SU-DHL-6 (cell line): ENCODE results near the gene CABLES2.

Experiments used
- H2AFZ ChIP-seq: fragments of 200-600 bp; sonication (generic); 2 replicates; pipeline ENCODE4 v1.6.1; 2014; ENCODE audit warnings: low read depth, mild to moderate bottlenecking, moderate library complexity, mixed read lengths, antibody characterized with exemption, low read length; ENCODE audit not compliant: severe bottlenecking
- H3F3A ChIP-seq: fragments of 200-600 bp; shearing (Covaris generic); 2 replicates; pipeline ENCODE4 v1.6.0; 2016; ENCODE audit warnings: antibody characterized with exemption, mild to moderate bottlenecking; ENCODE audit not compliant: insufficient read depth
- H3K27ac ChIP-seq: fragments of 200-600 bp; sonication (generic); 2 replicates; pipeline ENCODE4 v1.5.1; 2016; ENCODE audit warnings: low read depth, mild to moderate bottlenecking, low read length, moderate library complexity, mixed read lengths
- H3K27me3 ChIP-seq: fragments of 200-600 bp; sonication (generic), shearing (Covaris generic); 2 replicates; pipeline ENCODE4 v1.6.0; 2014; ENCODE audit warnings: mild to moderate bottlenecking, low read length
- H3K36me3 ChIP-seq: fragments of 200-600 bp; sonication (generic); 2 replicates; pipeline ENCODE4 v1.6.1; 2014; ENCODE audit warnings: mild to moderate bottlenecking, low read length, mixed read lengths
- H3K4me2 ChIP-seq: fragments of 300-600, 200-600 bp; shearing (Covaris generic), sonication (generic); 2 replicates; pipeline ENCODE4 v1.6.0; 2014; ENCODE audit warnings: low read length, low read depth, mild to moderate bottlenecking; ENCODE audit not compliant: poor library complexity, severe bottlenecking
- H3K4me3 ChIP-seq: fragments of 200-600 bp; sonication (generic); 2 replicates; pipeline ENCODE4 v1.5.1; 2014; ENCODE audit warnings: antibody characterized with exemption, low read length, mild to moderate bottlenecking, mixed read lengths; ENCODE audit not compliant: insufficient read depth, poor library complexity, severe bottlenecking
- H3K79me2 ChIP-seq: fragments of 200-600 bp; sonication (generic); 2 replicates; pipeline ENCODE4 v1.6.1; 2014; ENCODE audit warnings: mild to moderate bottlenecking, low read length, moderate library complexity; ENCODE audit not compliant: insufficient read depth
- H3K9ac ChIP-seq: fragments of 200-600 bp; sonication (generic); 2 replicates; pipeline ENCODE4 v1.7.0; 2014; ENCODE audit warnings: mild to moderate bottlenecking, low read length
- H3K9me2 ChIP-seq: fragments of 200-600 bp; sonication (generic); replicated peaks from 2 replicates; pipeline ENCODE4 v1.6.1; 2014; ENCODE audit warnings: low read length; ENCODE audit not compliant: insufficient read depth
- H3K9me3 ChIP-seq: fragments of 200-600 bp; sonication (generic); 2 replicates; pipeline ENCODE4 v1.6.1; 2014; ENCODE audit warnings: low read length, mixed read lengths; ENCODE audit not compliant: insufficient read depth
- H4K20me1 ChIP-seq: fragments of 200-600 bp; sonication (generic); 2 replicates; pipeline ENCODE4 v1.6.1; 2014; ENCODE audit warnings: low read depth, mild to moderate bottlenecking, antibody characterized with exemption, low read length, moderate library complexity, mixed read lengths
- CTCF ChIP-seq: fragments of 200-600 bp; sonication (generic); IDR thresholded peaks from one replicate; pipeline ENCODE4 v1.5.1; 2017; ENCODE audit warnings: antibody characterized with exemption, mild to moderate bottlenecking, low read length, moderate library complexity; ENCODE audit not compliant: insufficient read depth, poor library complexity, severe bottlenecking
- EZH2phosphoT487 ChIP-seq: fragments of 200-600 bp; sonication (generic), shearing (Covaris generic); conservative IDR thresholded peaks from 2 replicates; pipeline ENCODE4 v1.6.1; 2018; ENCODE audit warnings: mild to moderate bottlenecking, antibody characterized with exemption, low read length, moderate library complexity, mixed read lengths

CABLES2 gene

GRCh38 chr20:62416651-62417637 is 9.9 kb upstream of the CABLES2 start:
- H3K4me2 ChIP-seq = no peak overlapping the region
- H3K27ac ChIP-seq = no peak overlapping the region
- H3K9me3 ChIP-seq = no peaks in the 10 kb centered on the region
- H3K9ac ChIP-seq = no peak overlapping the region
- no peaks in the 10 kb centered on the region for H3K79me2 ChIP-seq
- H2AFZ ChIP-seq = no peak overlapping the region
- no peaks in the 10 kb centered on the region for H3K9me2 ChIP-seq
- no peaks in the 10 kb centered on the region for H3F3A ChIP-seq
- TF ChIP-seq CTCF = no peak
- H3K36me3 ChIP-seq = no peaks in the 10 kb centered on the region
- no peak overlapping the region for H3K4me3 ChIP-seq
- no peaks in the 10 kb centered on the region for H4K20me1 ChIP-seq
- no peaks in the 10 kb centered on the region for H3K27me3 ChIP-seq

- H3K36me3 ChIP-seq = no peaks in the 10 kb centered on the region
- H4K20me1 ChIP-seq = no peaks in the 10 kb centered on the region
- H3K79me2 ChIP-seq = no peaks in the 10 kb centered on the region
Measured at GRCh38 chr20:62415354-62416111, 8.4 kb upstream of the CABLES2 start.

GRCh38 chr20:62413896-62414481 is 6.9 kb upstream of the CABLES2 start:
- no peak overlapping the region for H3K9ac ChIP-seq
- no peaks in the 10 kb centered on the region for H3K9me3 ChIP-seq
- H3K4me3 ChIP-seq = no peak overlapping the region
- no peaks in the 10 kb centered on the region for H3K79me2 ChIP-seq
- H2AFZ ChIP-seq = no peak overlapping the region
- no peaks in the 10 kb centered on the region for H3K36me3 ChIP-seq
- no peaks in the 10 kb centered on the region for H3F3A ChIP-seq
- no peak overlapping the region for H3K4me2 ChIP-seq
- no peaks in the 10 kb centered on the region for H4K20me1 ChIP-seq
- H3K27me3 ChIP-seq = no peaks in the 10 kb centered on the region
- peak; percentile 9 for TF ChIP-seq CTCF
- TF ChIP-seq EZH2phosphoT487 = no peak
- H3K27ac ChIP-seq = no peak overlapping the region
- H3K9me2 ChIP-seq = no peaks in the 10 kb centered on the region

More at GRCh38 chr20:62415354-62416111, 8.4 kb upstream of the CABLES2 start:
- Histone ChIP-seq H3K4me2 (no peak overlapping the region), H3K9me3 (no peaks in the 10 kb centered on the region), H3F3A (no peaks in the 10 kb centered on the region), H3K9ac (no peak overlapping the region), H2AFZ (no peak overlapping the region), H3K4me3 (no peak overlapping the region), H3K27me3 (no peaks in the 10 kb centered on the region), H3K27ac (no peak overlapping the region), H3K9me2 (no peaks in the 10 kb centered on the region)
- TF ChIP-seq CTCF = no peak
